DOHH2 (cell line): ENCODE measurements around the gene LMCD1.

Experiments
- CTCF ChIP-seq: fragments of 200-600 bp; sonication (generic); IDR thresholded peaks from one replicate; pipeline ENCODE4 v1.5.1; 2014; ENCODE audit warnings: antibody characterized with exemption, mild to moderate bottlenecking, low read depth, low read length; ENCODE audit not compliant: poor library complexity, severe bottlenecking
- EZH2phosphoT487 ChIP-seq: fragments of 200-600 bp; sonication (generic); IDR thresholded peaks from 2 replicates; pipeline ENCODE4 v1.6.1; 2017; ENCODE audit warnings: borderline replicate concordance, mild to moderate bottlenecking, antibody characterized with exemption, low read length, moderate library complexity, mixed read lengths

- TF ChIP-seq CTCF (no peak), EZH2phosphoT487 (no peak)
These were observed 41.4 kb upstream of the LMCD1 start for GRCh38 chr3:8460050-8460708.
